Putamen (tissue), 1 donor: ENCODE results near the gene FBXL22.

Experiments used
- DNase-seq: peaks from one replicate; pipeline ENCODE4 v3.0.0-alpha.2; 2016; ENCODE audit warnings: low spot score

The FBXL22 gene

DNA sequence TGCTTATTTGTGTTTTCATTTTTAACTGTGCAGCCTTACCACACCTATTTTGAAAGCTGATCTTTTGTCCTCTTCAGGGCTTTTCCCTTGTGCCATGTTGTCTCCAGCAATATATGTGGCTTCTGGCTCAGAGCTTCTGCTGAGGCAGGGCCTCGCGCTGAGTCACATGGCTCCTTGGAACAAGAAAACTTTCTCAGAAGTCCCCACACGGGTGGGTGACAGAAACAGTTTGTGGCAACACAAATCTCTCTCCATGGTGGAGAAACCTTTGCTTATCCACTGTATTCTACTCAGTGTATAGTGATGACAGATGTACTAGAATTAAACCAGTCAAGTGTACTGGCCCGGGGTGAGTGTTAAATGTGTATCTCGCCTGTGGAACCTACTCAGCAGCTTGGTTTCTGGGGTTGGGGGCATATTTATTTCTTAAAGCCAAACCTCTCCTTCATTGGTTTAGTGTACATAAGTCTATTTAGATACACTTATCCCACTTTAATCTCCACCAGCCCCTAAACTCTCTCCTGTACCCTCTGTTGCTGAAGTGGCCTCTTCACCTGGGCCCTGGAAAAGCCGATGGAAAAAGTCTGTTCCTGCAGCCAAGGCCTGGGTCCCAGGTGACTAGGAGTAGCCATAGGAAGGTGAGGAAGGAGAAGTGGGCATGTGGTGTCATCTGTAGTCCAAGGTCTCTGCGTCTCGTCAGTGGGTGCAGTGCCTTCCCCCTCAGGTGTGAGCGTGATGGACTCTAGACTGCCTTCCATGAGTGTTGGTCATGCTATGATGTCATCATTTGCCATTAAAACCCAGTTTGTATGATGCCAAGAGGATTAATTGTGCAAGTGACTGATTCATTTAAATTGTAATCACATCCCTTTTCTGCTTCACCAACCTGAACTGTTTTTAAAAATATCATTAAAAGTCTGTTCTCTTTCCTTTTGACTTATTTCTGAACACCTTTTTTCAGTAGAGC, 3.2 kb upstream of the FBXL22 start:
- no peak for DNase-seq

GRCh38 chr15:63595065-63595464, 2.1 kb upstream of the FBXL22 start:
- DNase-seq: no peak

GRCh38 chr15:63595688-63596087, 1.5 kb upstream of the FBXL22 start:
- DNase-seq: no peak

- no peak for DNase-seq
These were observed 530 bp upstream of the FBXL22 start for GRCh38 chr15:63596676-63597037.

DNA sequence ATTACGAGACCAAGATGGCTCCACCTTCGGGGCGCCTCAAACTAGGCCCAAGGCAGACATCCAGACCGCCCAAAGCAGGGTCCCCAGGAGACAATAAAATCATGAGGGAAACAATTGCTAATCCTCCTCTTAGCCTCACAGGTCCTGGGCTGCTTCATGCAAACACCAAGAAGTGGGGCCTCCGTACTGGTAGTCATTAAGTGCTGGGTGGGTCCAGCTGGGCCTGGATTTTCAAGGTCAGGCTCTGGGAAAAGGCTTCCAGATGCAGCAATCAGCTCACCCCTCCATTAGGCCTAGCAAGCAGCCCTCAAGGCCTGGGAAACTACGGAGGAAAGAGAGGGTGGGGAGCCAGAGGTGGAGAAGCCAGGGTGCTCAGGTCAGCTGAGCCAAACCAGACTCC, 634 bp downstream of the FBXL22 start:
- DNase-seq: no peak

GRCh38 chr15:63598473-63599400, 1.6 kb downstream of the FBXL22 start:
- DNase-seq: no peak

DNA sequence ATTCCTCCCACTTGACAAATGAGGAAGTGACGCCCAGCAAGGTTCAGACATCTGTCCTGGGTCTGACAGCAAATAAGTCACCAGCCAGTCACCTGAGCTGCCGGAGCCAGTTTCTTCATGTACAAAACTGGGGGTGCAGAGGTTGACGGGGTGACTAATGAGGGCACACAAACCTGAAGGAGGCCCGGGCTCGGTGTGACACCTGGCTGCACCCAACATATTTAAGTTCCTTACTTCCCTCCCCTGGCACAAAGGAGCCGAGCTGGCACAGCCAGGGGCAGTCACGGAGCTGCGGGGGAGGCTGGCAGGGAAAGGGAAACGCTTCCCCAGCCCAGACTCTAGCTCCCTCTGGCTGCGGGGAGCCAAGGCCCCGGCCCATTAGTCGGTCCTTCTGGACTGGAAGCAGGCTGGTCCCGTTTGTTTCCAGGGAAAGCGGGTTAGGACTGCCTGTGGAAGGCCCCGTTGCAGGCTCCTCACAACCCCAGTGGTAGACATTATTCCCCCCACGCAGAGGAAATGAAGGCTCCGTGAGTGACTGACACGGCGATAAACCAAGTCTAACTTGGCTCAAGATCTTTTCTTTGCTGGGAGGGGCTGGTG, 2.3 kb downstream of the FBXL22 start:
- DNase-seq: peak; percentile 75

- DNase-seq: peak; percentile 47
These were observed 2.9 kb downstream of the FBXL22 start for GRCh38 chr15:63600001-63600615.

GRCh38 chr15:63600616-63601025, 3.4 kb downstream of the FBXL22 start:
- peak; percentile 93 for DNase-seq

DNA sequence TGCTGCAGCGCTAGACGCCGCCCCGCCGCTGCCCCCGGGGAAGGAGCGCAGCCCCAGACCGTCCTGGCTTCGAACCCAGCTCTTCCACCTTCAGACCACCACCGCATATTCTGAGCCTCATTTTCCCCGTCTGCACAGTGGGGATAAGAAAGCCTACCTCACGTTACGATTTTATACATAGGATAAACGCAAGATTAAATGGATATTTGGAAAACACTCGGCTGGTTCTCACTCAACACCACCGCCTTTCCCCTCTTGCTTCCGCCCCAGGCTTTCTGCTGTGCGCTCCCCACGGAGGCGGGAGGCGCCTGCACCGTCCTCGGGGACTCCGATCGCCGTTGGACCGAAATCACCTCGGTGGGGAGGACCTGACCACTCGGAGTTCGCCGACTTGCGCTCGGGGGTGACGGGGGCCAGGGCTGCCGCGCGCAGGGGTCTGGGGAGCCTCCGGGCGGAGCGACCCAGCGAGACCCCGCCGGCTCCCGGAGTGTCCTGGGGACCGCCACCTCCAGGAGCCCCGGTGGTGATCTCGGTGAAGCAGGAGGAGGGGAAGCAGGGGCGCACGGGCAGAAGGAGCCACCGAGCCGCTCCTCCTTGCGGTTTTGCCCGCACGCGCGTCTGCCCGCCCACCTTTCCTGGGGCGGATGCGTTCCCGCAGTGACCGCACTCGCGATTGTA, 4.0 kb downstream of the FBXL22 start:
- DNase-seq: no peak

DNA sequence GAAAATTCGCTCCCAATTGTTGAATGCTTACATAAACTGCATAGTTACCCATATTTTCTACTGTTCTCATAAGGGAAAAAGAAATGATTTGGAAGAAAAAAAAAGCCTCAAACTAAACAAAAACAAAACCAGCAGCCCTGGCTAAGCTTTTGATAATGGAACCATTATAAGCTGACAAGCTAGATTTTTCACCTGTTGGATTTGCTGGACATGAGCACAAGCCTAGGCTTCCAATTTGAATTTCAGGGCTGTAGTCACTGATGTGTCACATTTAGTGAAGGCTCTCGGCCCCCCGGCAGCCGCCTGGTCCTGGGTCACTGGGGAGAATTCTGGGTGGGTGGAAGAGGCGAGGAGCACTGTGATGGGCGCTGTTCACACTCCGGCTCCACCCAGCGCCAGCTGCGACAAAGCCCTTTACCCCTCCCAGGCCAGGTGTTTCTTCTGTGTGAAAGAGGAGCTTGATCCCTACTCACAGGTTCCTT, 4.6 kb downstream of the FBXL22 start:
- no peak for DNase-seq

GRCh38 chr15:63602595-63602994, 5.4 kb downstream of the FBXL22 start:
- no peak for DNase-seq

DNA sequence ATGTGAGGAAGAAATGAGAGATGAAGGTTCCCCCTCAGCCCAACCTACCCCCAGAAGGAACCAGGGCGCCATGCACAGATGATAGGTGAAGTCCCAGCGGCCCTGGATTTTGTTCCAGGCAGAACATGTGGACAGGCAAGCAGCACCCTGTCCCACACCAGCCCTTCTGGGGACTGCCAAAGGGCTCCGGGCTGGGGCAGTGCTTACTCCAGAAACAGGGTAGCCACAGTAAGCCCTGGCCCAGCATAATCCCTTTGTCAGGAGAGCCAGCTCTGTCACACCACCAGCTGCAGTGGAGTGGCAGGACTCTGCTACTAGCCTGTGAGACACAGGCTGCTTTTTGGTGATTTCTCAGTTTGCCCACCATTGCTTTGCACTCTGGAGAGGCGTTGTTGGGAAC, 6.3 kb downstream of the FBXL22 start:
- no peak for DNase-seq

DNA sequence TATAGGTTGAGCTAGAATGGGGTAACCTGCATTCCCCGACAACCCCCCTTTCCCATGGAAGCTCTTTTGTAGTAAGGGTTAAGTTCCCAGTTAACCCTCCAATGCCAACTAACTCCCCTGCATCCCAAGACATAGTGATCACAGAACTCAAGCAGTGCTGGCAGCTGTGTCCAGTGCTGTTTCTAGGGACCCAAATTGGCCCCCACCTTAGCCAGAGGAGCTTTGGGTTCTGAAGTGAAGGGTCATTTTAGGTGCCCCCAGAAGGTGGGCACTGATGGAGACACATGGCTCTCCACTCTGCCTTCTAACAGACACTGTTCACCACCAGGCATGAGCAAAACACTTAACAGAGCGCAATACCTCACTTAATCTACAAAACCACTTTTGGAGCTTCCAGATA, 7.1 kb downstream of the FBXL22 start:
- DNase-seq: no peak

- DNase-seq: no peak
These were observed 7.8 kb downstream of the FBXL22 start for GRCh38 chr15:63605036-63605435.

- no peak for DNase-seq
These were observed 8.6 kb downstream of the FBXL22 start for GRCh38 chr15:63605816-63606215.

DNA sequence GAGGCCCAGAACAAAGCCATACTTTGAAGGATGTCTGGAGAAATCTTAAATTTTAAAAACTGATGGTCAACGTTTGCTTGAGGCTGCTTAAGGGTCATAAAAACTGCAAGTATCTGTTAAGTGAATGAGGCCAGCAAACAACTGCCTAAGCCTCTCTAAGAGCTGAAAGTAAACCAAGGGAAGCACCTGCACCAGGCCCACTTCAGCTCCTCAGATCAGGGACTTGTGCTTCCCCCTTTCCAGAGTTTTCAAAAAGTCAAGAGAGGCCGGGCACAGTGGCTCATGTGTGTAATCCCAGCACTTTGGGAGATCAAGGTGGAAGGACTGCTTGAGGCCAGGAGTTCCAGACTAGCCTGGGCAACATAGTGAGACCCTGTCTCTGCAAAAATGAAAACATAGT, 9.1 kb downstream of the FBXL22 start:
- DNase-seq: no peak

- no peak for DNase-seq
These were observed 11.8 kb downstream of the FBXL22 start for GRCh38 chr15:63608989-63609388.

DNA sequence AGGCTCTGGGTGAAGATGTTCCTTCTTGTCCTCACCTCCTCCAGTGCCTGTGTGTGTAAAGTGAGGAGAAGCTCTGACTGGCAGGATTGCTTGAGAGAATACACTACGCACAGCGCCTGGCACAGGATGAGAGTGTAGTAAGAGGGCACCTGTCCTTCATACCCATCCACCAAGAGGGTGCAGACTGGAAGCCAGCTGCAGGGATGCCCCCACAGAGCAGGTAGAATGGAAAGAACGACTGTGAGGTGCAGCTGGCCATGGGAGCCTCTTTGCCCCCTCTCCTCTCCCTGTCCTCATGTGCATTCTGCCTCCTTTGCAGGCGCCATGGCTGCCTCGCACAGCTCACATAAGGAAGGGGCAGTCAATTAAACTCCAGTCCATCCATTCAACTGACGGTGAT, 12.3 kb downstream of the FBXL22 start:
- no peak for DNase-seq

DNA sequence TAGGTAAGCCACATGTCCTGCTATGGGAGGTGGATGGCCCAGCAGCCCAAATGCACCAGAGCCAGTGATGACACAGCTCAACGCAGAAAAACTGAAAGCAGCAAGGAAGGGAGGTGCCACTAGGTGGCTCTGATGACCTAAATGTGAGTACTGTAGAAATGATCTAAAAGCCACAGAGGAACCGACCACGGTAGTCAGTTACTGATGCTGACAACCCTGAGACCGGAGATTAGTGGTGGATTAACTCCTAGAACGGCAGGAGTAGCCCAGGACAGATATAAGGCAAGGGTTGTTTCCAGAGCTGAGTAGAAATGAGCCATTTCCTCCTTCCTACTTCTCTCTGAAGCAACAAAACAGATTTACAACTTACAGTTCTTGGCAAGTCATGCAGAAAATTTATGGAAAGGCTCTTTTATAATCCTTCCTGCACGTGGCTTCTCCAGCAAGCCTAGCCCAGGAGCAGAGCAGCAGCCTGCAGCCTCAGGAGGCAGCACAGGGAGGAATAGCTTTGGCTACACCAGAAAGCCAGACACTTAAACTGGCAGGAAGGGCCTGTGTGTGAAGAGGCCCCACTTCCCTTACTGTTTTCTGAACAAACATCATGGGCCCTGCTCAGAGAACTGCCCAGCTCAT, 13.1 kb downstream of the FBXL22 start:
- peak; percentile 86 for DNase-seq

DNA sequence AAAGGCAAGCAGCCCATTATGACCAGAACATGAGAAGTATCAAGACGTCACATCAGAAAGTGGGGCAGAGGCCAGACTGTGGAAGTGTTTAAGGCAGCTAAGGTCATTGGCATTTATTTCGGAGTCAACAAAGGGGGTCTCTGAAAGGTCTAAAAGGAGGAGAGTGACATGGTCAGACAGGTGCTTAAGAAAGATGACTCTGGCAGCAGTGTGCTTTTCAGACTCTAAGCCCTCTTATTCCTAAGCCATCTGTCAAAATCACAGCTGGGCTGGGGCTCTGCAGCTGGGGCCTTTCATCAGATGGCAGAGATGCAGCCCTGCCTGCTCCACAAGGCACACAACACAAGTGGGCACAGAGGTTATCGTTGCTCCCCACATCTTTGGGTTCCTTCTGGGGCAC, 14.0 kb downstream of the FBXL22 start:
- DNase-seq: no peak
